ENCODE results near the gene EVL. TPM values are rescaled to one million over a fixed set of nuclear protein-coding genes. Genes with fewer than 3 reads are reported as not detected.

Gene EVL
- total RNA-seq, 6 experiments from 2014 or later, result 1.2 to 4.8 (median 2.0) TPM

DNA sequence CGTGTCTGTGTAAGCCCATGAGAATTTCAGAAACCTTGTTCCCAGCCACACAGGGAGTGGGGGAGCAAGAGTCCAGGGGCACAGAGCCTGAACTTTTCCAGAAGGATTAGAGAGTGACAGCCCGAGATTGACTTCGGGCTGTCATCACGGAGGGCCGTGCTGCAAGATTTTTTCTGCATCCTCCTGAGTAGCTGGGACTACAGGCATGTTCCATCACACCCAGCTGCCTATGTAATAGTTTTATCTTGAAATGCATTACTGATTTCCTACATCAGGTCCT, 14.4 kb downstream of the EVL start:
- TF ChIP-seq, protein P1, sequence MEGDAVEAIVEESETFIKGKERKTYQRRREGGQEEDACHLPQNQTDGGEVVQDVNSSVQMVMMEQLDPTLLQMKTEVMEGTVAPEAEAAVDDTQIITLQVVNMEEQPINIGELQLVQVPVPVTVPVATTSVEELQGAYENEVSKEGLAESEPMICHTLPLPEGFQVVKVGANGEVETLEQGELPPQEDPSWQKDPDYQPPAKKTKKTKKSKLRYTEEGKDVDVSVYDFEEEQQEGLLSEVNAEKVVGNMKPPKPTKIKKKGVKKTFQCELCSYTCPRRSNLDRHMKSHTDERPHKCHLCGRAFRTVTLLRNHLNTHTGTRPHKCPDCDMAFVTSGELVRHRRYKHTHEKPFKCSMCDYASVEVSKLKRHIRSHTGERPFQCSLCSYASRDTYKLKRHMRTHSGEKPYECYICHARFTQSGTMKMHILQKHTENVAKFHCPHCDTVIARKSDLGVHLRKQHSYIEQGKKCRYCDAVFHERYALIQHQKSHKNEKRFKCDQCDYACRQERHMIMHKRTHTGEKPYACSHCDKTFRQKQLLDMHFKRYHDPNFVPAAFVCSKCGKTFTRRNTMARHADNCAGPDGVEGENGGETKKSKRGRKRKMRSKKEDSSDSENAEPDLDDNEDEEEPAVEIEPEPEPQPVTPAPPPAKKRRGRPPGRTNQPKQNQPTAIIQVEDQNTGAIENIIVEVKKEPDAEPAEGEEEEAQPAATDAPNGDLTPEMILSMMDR (IDR thresholded peaks at IDR 0.05), result no peak
- Mint-ChIP-seq H3K4me1 (ENCODE audit: low read depth) (peaks cover 14% of the 10 kb centered on the region), H3K4me3 (no peak overlapping the region)

DNA sequence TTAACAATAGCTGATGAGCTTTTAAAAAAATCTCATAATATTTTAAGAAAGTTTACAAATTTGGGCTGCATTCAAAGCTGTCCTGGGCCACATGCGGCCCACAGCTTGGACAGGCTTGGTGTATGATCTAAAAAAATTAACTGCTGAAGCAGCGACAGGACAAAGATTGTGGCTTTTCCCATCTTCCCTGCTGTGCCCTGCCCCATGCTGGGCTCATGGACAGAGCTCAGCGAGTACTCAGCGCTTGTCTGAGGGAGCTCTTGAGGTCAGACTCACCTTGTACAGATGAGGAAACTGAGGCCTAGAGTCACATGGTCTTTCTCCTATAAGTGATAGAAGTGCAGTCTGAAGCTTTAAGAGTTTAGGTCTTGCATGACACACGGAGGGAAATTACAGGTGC, 15.0 kb downstream of the EVL start:
- Mint-ChIP-seq H3K9me3 (no peaks in the 10 kb centered on the region), H3K27ac (no peak overlapping the region)
- TF ChIP-seq, protein P1 (IDR thresholded peaks at IDR 0.05), result no peak

More for the DNA sequence above, 14.4 kb downstream of the EVL start:
- Mint-ChIP-seq H3K27ac (no peak overlapping the region), H3K36me3 (ENCODE audit: low read depth) (no peaks in the 10 kb centered on the region), H3K9me3 (no peaks in the 10 kb centered on the region), H3K27me3 (ENCODE audit: insufficient read depth) (peaks cover 13% of the 10 kb centered on the region)
- DNase-seq, result no peak

DNA sequence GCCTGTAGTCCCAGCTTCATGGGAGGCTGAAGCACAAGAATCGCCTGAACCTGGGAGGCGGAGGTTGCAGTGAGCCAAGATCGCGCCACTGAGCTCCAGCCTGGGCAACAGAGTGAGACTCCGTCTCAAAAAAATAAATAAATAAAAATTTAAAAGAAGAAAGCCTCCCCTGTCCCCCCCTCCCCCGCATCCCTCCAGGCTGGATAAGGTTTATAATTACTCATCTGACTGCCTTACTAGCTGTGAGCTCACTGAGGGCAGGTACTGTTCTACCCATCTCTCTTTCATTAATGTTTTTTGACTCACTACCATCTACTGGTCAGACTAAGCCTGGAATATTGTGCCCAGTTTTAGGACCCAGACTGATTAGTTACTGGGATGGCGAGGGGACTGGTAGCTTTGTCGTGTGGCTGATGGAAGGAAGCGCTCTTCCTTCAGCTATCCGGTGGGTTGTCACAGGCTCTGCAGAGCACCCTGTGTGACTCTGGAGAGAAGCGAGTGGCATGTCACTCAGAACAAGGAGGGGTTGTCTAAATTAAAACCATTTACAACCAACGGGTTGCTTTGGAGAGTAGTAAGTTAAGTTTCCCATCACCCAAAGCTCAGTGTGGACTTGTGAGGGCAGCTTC, 16.9 kb downstream of the EVL start:
- Mint-ChIP-seq H3K9me3 (no peaks in the 10 kb centered on the region), H3K36me3 (ENCODE audit: low read depth) (no peaks in the 10 kb centered on the region), H3K4me1 (ENCODE audit: low read depth) (peaks cover 1% of the 10 kb centered on the region), H3K4me3 (no peak overlapping the region), H3K27ac (no peak overlapping the region), H3K27me3 (ENCODE audit: insufficient read depth) (peaks cover 8% of the 10 kb centered on the region)
- TF ChIP-seq, protein P1 (IDR thresholded peaks at IDR 0.05), result no peak
- DNase-seq, result no peak

More for the DNA sequence above, 15.0 kb downstream of the EVL start:
- H3K4me1 Mint-ChIP-seq (ENCODE audit: low read depth), result peaks cover 14% of the 10 kb centered on the region
- DNase-seq, result no peak
- H3K27me3 Mint-ChIP-seq (ENCODE audit: insufficient read depth), result peaks cover 10% of the 10 kb centered on the region
- no peak overlapping the region for H3K4me3 Mint-ChIP-seq
- no peaks in the 10 kb centered on the region for H3K36me3 Mint-ChIP-seq (ENCODE audit: low read depth)

DNA sequence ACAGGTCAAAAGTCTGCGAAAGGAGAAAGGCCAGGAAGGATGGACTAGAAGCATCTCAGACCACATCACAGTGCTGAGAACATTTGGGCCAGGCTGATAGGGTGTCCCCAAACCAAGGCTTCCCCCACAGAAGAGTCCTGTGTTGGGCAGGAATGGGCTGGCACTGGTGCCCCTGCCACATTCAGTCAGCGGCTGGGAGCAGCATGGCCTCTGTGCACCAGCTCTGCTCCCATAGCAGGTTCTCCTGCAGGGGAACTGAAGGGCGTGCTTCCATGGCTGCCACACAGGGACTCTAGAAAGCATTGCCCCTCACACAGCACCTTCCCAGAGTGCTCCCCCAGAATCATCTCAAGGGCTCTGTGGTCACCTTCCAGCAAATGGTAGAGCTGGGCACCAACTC, 17.5 kb downstream of the EVL start:
- no peak overlapping the region for H3K4me3 Mint-ChIP-seq
- H3K36me3 Mint-ChIP-seq (ENCODE audit: low read depth), result no peaks in the 10 kb centered on the region
- TF ChIP-seq, protein P1 (IDR thresholded peaks at IDR 0.05), result no peak
- no peak for DNase-seq
- H3K27ac Mint-ChIP-seq, result no peak overlapping the region
- peaks cover 10% of the 10 kb centered on the region for H3K27me3 Mint-ChIP-seq (ENCODE audit: insufficient read depth)
- no peaks in the 10 kb centered on the region for H3K4me1 Mint-ChIP-seq (ENCODE audit: low read depth)
- no peaks in the 10 kb centered on the region for H3K9me3 Mint-ChIP-seq

DNA sequence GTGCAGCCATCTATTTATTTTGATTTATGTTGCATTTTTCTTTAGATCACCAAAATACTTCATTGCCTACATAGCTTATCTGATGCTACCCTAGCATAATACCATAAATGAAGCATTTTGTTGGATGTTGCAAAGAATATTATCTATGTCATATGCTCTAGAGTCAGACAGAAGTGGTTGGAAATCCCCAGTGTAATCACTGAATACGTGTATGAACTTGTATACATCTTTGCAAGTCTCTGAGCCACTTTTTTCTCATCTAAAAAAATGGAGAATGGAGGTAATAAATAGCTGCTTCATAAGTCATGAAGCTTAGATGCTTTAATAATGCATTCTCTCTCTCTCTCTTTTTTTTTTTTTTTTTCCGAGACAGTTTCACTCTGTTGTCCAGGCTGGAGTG, 18.5 kb downstream of the EVL start:
- Mint-ChIP-seq H3K27ac (no peak overlapping the region), H3K9me3 (no peaks in the 10 kb centered on the region), H3K36me3 (ENCODE audit: low read depth) (no peaks in the 10 kb centered on the region), H3K27me3 (ENCODE audit: insufficient read depth) (peaks cover 9% of the 10 kb centered on the region), H3K4me1 (ENCODE audit: low read depth) (no peaks in the 10 kb centered on the region), H3K4me3 (no peak overlapping the region)
- TF ChIP-seq, protein P1 (IDR thresholded peaks at IDR 0.05), result no peak
- DNase-seq, result no peak

DNA sequence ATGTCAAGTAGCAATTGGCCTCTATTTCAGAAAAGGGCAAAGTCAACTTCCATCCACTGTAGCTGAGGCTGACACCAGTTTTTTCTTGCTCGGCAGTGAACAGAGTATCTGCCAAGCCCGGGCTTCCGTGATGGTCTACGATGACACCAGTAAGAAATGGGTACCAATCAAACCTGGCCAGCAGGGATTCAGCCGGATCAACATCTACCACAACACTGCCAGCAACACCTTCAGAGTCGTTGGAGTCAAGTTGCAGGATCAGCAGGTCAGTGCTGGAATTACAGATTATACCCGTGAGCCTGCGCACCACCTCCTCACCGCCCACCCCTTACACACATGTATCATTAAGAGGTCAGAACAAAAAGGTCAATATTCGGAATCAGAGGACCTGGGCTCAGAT, 19.4 kb downstream of the EVL start:
- H3K4me3 Mint-ChIP-seq, result no peak overlapping the region
- no peaks in the 10 kb centered on the region for H3K4me1 Mint-ChIP-seq (ENCODE audit: low read depth)
- no peaks in the 10 kb centered on the region for H3K36me3 Mint-ChIP-seq (ENCODE audit: low read depth)
- no peak for DNase-seq
- peaks cover 8% of the 10 kb centered on the region for H3K27me3 Mint-ChIP-seq (ENCODE audit: insufficient read depth)
- TF ChIP-seq, protein P1 (IDR thresholded peaks at IDR 0.05), result no peak
- H3K9me3 Mint-ChIP-seq, result no peaks in the 10 kb centered on the region
- no peak overlapping the region for H3K27ac Mint-ChIP-seq
